PC-9 (cell line): Measurements from ENCODE around the gene ABCF3. TPM values are rescaled to one million over a fixed set of nuclear protein-coding genes. Genes with fewer than 3 reads are reported as not detected.

Source experiments
- BruUV-seq: library from RNA; stranded (reverse); fragments of 400-500 nt; replicated peaks from 2 replicates; lab custom pipeline; 2021; lab: Mats Ljungman, UMichigan
- CTCF ChIA-PET: fragments of 300-600 bp; sonication (Branson Sonifier 250); formaldehyde crosslinking; loops from one replicate; lab custom pipeline; 2022; ENCODE audit warnings: antibody characterized with exemption; lab: Charles Lee
- POLR2A ChIA-PET: fragments of 300-600 bp; sonication (Branson Sonifier 250); formaldehyde crosslinking; loops from one replicate; lab custom pipeline; 2022; ENCODE audit warnings: antibody characterized with exemption; ENCODE audit not compliant: unreplicated experiment; lab: Charles Lee
- DNase-seq, 2 experiments: peaks; one replicate each; pipeline versions ENCODE4 v3.0.0 to v3.0.0-alpha.2; 2015 to 2022; ENCODE audit warnings: mixed read lengths in 1 of 2
- H2AFZ ChIP-seq: fragments of 200-600 bp; sonication (generic); 2 replicates; pipeline ENCODE4 v1.8.1; 2017; ENCODE audit warnings: antibody characterized with exemption
- H3F3A ChIP-seq: fragments of 200-600 bp; sonication (generic); 2 replicates; pipeline ENCODE4 v1.8.1; 2017; ENCODE audit warnings: antibody characterized with exemption, mild to moderate bottlenecking, low read depth; ENCODE audit not compliant: insufficient read depth
- H3K27ac ChIP-seq: fragments of 200-600 bp; sonication (generic); 2 replicates; pipeline ENCODE4 v1.6.1; 2016; ENCODE audit warnings: mixed run types
- H3K27me3 ChIP-seq: fragments of 200-600 bp; sonication (generic); 2 replicates; pipeline ENCODE4 v1.6.1; 2016; ENCODE audit warnings: low read depth, mixed run types; ENCODE audit not compliant: insufficient read depth
- H3K36me3 ChIP-seq: fragments of 200-600 bp; sonication (generic); 2 replicates; pipeline ENCODE4 v1.6.1; 2016; ENCODE audit warnings: low read depth, mixed run types
- H3K4me1 ChIP-seq: fragments of 200-600 bp; sonication (generic); replicated peaks from 2 replicates; pipeline ENCODE4 v1.6.1; 2016; ENCODE audit warnings: mixed run types; ENCODE audit not compliant: insufficient read depth
- H3K4me2 ChIP-seq: fragments of 200-600 bp; sonication (generic); 2 replicates; pipeline ENCODE4 v1.6.1; 2017; ENCODE audit warnings: mixed run types
- H3K4me3 ChIP-seq: fragments of 200-600 bp; sonication (generic); 2 replicates; pipeline ENCODE4 v1.6.1; 2016; ENCODE audit warnings: mixed run types
- H3K79me2 ChIP-seq: fragments of 200-600 bp; sonication (generic); 2 replicates; pipeline ENCODE4 v1.6.1; 2017; ENCODE audit warnings: low read depth, mixed run types
- H3K9me2 ChIP-seq: fragments of 200-600 bp; sonication (generic); 2 replicates; pipeline ENCODE4 v1.8.1; 2017; ENCODE audit warnings: mild to moderate bottlenecking; ENCODE audit not compliant: insufficient read depth
- H3K9me3 ChIP-seq: fragments of 200-600 bp; sonication (generic); 2 replicates; pipeline ENCODE4 v1.8.1; 2016; ENCODE audit warnings: low read depth; ENCODE audit not compliant: insufficient read depth
- H4K20me1 ChIP-seq: fragments of 200-600 bp; sonication (generic); 2 replicates; pipeline ENCODE4 v1.8.1; 2017; ENCODE audit not compliant: insufficient read depth
- EZH2 ChIP-seq: fragments of 200-600 bp; sonication (generic); IDR thresholded peaks from 2 replicates; pipeline ENCODE4 v1.8.0; 2017; ENCODE audit warnings: antibody characterized with exemption, low read depth
- intact Hi-C: fragments of 100-400 bp; cut with micrococcal nuclease; formaldehyde crosslinking; loops from one replicate; pipeline ENCODE4 v1.10.0; 2022; ENCODE audit not compliant: unreplicated experiment
- total RNA-seq: library from RNA; stranded (reverse); gene quantifications from 2 replicates; pipeline ENCODE4 v1.2.3, GENCODE V29; 2021
- TF ChIP-seq, protein P1 (sequence below): fragments of 200-600 bp; sonication (generic); conservative IDR thresholded peaks from 2 replicates; pipeline ENCODE4 v1.6.1; 2017; ENCODE audit warnings: mixed run types, antibody characterized with exemption, mild to moderate bottlenecking, moderate library complexity

Gene ABCF3
- total RNA-seq, 1 experiment from 2014 or later = 98.8 TPM

DNA sequence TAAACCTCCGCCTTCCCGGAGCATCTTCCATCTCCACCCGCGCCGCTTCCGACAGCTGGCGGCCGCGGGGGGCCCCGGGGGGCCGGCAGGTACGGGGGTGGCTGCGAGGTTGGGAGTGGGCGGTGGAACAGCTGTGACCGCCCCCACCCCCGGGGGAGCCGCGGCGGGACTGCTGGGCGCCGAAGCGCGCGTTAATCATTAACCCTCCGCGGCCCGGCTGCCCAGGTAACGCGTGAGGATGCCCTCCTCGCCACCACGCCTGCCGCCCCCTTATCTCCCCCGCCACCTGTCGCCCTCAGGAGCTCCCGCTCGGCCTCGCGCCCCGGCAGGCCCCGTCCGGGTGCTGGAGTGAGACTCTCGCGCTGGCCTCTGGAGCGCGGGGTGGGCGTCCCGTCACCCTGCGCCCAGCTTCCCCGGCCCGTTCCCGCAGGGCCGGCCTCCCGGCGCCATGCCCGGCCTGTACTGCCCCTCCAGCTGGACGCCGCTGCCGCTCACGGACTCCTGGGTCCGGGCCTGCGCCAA is 44.1 kb downstream of the ABCF3 start:
- H3F3A ChIP-seq = peaks cover 23% of the 10 kb centered on the region; the same call in 1 of the 2 replicates
- intact Hi-C loops = no loop called here
- H3K4me2 ChIP-seq = peak overlapping the region; percentile 97
- peaks cover 61% of the 10 kb centered on the region for H3K27me3 ChIP-seq
- H3K9me3 ChIP-seq = no peaks in the 10 kb centered on the region
- TF ChIP-seq EZH2 = peak; percentile 64; the same call in 1 of the 2 replicates
- TF ChIP-seq, protein P1, sequence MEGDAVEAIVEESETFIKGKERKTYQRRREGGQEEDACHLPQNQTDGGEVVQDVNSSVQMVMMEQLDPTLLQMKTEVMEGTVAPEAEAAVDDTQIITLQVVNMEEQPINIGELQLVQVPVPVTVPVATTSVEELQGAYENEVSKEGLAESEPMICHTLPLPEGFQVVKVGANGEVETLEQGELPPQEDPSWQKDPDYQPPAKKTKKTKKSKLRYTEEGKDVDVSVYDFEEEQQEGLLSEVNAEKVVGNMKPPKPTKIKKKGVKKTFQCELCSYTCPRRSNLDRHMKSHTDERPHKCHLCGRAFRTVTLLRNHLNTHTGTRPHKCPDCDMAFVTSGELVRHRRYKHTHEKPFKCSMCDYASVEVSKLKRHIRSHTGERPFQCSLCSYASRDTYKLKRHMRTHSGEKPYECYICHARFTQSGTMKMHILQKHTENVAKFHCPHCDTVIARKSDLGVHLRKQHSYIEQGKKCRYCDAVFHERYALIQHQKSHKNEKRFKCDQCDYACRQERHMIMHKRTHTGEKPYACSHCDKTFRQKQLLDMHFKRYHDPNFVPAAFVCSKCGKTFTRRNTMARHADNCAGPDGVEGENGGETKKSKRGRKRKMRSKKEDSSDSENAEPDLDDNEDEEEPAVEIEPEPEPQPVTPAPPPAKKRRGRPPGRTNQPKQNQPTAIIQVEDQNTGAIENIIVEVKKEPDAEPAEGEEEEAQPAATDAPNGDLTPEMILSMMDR = no peak
- H3K9me2 ChIP-seq = no peaks in the 10 kb centered on the region
- BruUV-seq = no TSS peak
- H3K36me3 ChIP-seq = no peaks in the 10 kb centered on the region
- peak overlapping the region; percentile 79 for H2AFZ ChIP-seq
- CTCF ChIA-PET = interaction anchor here (0.6 to 0.7 kb wide), 2 partner anchors 145 to 146 kb away, joined by 5 to 6 read pairs; no protein-coding TSS in a partner anchor
- H3K4me1 ChIP-seq = peaks cover 17% of the 10 kb centered on the region
- H4K20me1 ChIP-seq = no peaks in the 10 kb centered on the region
- H3K4me3 ChIP-seq = peak overlapping the region; percentile 70
- no peak for DNase-seq
- H3K27ac ChIP-seq = no peak overlapping the region
- POLR2A ChIA-PET = interaction anchor here (0.6 kb wide), 1 partner anchor 44 kb away, joined by 3 read pairs; the partner anchor contains the start of gene ABCF3
- no peaks in the 10 kb centered on the region for H3K79me2 ChIP-seq

DNA sequence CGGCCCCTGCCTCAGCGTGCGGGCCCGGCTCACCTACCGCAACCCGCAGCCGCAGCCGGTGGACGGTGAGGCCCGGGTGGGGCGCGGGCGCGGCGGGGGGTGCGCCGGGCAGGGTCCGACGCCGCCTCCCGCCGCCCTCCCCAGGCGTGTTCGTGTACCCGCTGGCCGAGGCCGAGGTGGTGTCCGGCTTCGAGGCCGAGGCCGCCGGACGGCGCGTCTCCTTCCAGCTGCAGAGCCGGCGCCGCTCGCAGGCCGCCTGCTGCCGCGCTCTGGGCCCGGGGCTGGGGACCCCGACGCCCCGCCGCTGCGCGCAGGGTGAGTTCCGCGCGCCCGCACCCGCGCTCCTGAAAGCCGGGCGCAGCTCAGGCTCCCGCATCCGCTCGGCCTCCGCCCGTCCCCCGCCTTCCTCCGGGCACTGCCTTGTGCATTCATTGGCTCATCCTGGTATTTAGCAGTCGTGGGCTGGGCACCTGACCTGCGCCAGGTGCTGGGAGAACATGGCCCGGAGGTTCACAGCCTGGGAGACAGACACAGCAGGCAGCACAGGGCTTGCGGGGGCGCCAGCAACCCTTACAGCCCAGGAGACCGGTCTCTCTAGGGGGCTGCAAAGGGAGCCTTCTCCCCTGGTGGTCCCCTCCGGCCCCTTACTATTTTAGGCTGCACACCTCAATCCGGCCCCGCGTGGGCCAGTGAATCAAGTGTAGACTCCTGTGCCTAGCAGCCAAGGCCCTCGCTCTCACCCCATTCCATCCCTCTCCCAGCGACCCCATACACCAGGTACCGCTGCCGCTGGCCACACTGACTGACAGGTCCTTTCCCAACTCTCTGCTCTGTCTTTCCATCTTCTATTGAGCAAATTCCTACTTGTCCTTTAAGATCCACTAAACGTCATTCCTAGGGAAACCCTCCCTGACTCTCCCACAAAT is 44.9 kb downstream of the ABCF3 start:
- H3K27me3 ChIP-seq = peaks cover 53% of the 10 kb centered on the region
- ChIA-PET CTCF (interaction anchor here (0.6 to 0.7 kb wide), 2 partner anchors 144 to 145 kb away, joined by 5 to 6 read pairs; no protein-coding TSS in a partner anchor), POLR2A (no interaction called here)
- H3K27ac ChIP-seq = no peak overlapping the region
- no peaks in the 10 kb centered on the region for H3K9me3 ChIP-seq
- H3K4me2 ChIP-seq = peak overlapping the region; percentile 97; the same call in 1 of the 2 replicates
- no peaks in the 10 kb centered on the region for H4K20me1 ChIP-seq
- no peaks in the 10 kb centered on the region for H3K79me2 ChIP-seq
- BruUV-seq = no TSS peak
- H3K36me3 ChIP-seq = no peaks in the 10 kb centered on the region
- H3F3A ChIP-seq = peaks cover 23% of the 10 kb centered on the region; the same call in 1 of the 2 replicates
- no peak overlapping the region for H2AFZ ChIP-seq
- TF ChIP-seq, protein P1 = no peak
- TF ChIP-seq EZH2 = no peak
- intact Hi-C loops = no loop called here
- H3K9me2 ChIP-seq = no peaks in the 10 kb centered on the region
- H3K4me3 ChIP-seq = no peak overlapping the region; the same call in 1 of the 2 replicates
- peak in 1 of 2 experiments; percentile 38 for DNase-seq
- H3K4me1 ChIP-seq = peaks cover 17% of the 10 kb centered on the region

DNA sequence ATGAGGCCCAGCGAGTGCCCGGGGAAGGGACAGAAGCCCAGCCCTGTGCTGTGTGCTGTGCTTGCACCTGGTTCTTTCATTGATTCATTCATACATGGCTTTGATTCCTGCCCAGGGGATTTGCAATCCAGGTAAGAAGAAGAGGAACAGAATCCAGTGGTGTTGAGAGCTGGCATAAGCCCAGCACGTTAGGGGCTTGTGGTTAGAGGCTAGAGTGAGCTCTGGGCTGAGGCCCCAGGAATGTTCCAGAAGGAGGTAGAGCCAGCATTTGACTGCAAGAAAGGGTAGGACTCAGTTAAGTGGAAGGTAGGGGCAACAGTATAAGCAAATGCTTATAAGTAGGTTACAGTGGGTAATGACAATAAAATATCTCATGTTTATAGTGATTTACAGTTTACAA is 45.7 kb downstream of the ABCF3 start:
- no TSS peak for BruUV-seq
- no peaks in the 10 kb centered on the region for H3K79me2 ChIP-seq
- POLR2A ChIA-PET = no interaction called here
- no peaks in the 10 kb centered on the region for H4K20me1 ChIP-seq
- no peak for TF ChIP-seq EZH2
- TF ChIP-seq, protein P1 = no peak
- no peaks in the 10 kb centered on the region for H3K9me3 ChIP-seq
- intact Hi-C loops = no loop called here
- no peak overlapping the region for H3K4me2 ChIP-seq
- H2AFZ ChIP-seq = no peak overlapping the region
- CTCF ChIA-PET = no interaction called here
- H3K9me2 ChIP-seq = no peaks in the 10 kb centered on the region
- H3K36me3 ChIP-seq = no peaks in the 10 kb centered on the region
- DNase-seq = no peak
- H3F3A ChIP-seq = peaks cover 23% of the 10 kb centered on the region; the same call in 1 of the 2 replicates
- H3K27me3 ChIP-seq = peaks cover 51% of the 10 kb centered on the region
- peaks cover 17% of the 10 kb centered on the region for H3K4me1 ChIP-seq
- no peak overlapping the region for H3K4me3 ChIP-seq
- H3K27ac ChIP-seq = no peak overlapping the region
